Glutamatergic neuron (in vitro differentiated cells): Measurements from ENCODE around the gene PLCD4. TPM values are rescaled to one million over a fixed set of nuclear protein-coding genes. Genes with fewer than 3 reads are reported as not detected.

Source experiments
- DNase-seq: peaks from one replicate; pipeline ENCODE4 v3.0.0; 2022
- H3K27ac Mint-ChIP-seq: one replicate; pipeline ENCODE4 v1.8.0; 2020; ENCODE audit warnings: mild to moderate bottlenecking, mixed read lengths, inconsistent platforms; ENCODE audit not compliant: unreplicated experiment
- H3K27me3 Mint-ChIP-seq: one replicate; pipeline ENCODE4 v1.8.0; 2020; ENCODE audit warnings: mild to moderate bottlenecking, moderate library complexity, mixed read lengths, inconsistent platforms; ENCODE audit not compliant: unreplicated experiment
- H3K36me3 Mint-ChIP-seq: one replicate; pipeline ENCODE4 v1.8.0; 2020; ENCODE audit warnings: mild to moderate bottlenecking, mixed read lengths, inconsistent platforms; ENCODE audit not compliant: unreplicated experiment
- H3K4me1 Mint-ChIP-seq: one replicate; pipeline ENCODE4 v1.8.0; 2020; ENCODE audit warnings: mild to moderate bottlenecking, low read depth, mixed read lengths, inconsistent platforms; ENCODE audit not compliant: unreplicated experiment
- H3K4me3 Mint-ChIP-seq: one replicate; pipeline ENCODE4 v1.8.0; 2020; ENCODE audit warnings: mild to moderate bottlenecking, mixed read lengths, inconsistent platforms; ENCODE audit not compliant: unreplicated experiment
- H3K9me3 Mint-ChIP-seq: one replicate; pipeline ENCODE4 v1.8.0; 2020; ENCODE audit warnings: mild to moderate bottlenecking, moderate library complexity, mixed read lengths, inconsistent platforms; ENCODE audit not compliant: unreplicated experiment
- CTCF ChIP-seq: fragments of 200-600 bp; sonication (generic); IDR thresholded peaks from one replicate; pipeline ENCODE4 v1.5.0; 2021; ENCODE audit not compliant: partially characterized antibody, unreplicated experiment
- total RNA-seq: library from RNA; stranded (reverse); fragmentation: NEBNext Ultra II Directional; extraction: Animal tissue kit (Norgen Biotek cat#: 25700); gene quantifications from one replicate; pipeline ENCODE4 v1.2.1, GENCODE V29; 2021; ENCODE audit not compliant: unreplicated experiment

PLCD4 gene
- total RNA-seq, 1 donor from 2014 or later: 1.9 TPM

- TF ChIP-seq CTCF: no peak
- H3K4me1 Mint-ChIP-seq: no peaks in the 10 kb centered on the region
- H3K4me3 Mint-ChIP-seq: no peak overlapping the region
- no peaks in the 10 kb centered on the region for H3K27me3 Mint-ChIP-seq
- no peak overlapping the region for H3K27ac Mint-ChIP-seq
- no peaks in the 10 kb centered on the region for H3K36me3 Mint-ChIP-seq
- no peaks in the 10 kb centered on the region for H3K9me3 Mint-ChIP-seq
- DNase-seq: no peak
Measured at GRCh38 chr2:218583983-218584850, 23.5 kb upstream of the PLCD4 start.

DNA sequence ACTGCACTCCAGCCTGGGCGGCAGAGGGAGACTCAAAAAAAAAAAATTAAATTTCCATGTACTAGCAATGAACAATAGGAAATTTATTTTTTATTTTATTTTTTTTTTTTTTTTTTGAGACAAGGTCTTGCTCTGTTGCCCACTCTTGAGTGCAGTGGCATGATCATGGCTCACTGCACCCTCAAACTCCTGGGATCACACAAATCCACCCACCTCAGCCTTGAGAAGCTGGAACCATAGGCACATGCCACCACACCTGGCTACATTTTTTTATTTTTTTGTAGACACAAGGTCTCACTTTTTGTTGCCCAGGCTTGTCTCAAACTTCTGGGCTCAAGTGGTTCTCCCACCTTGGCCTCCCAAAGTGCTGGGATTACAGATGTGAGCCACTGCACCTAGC is 22.2 kb upstream of the PLCD4 start:
- Mint-ChIP-seq H3K9me3 (no peaks in the 10 kb centered on the region), H3K4me3 (no peak overlapping the region), H3K4me1 (no peaks in the 10 kb centered on the region), H3K27me3 (no peaks in the 10 kb centered on the region), H3K36me3 (no peaks in the 10 kb centered on the region), H3K27ac (no peak overlapping the region)
- no peak for DNase-seq
- TF ChIP-seq CTCF: no peak

- no peak for TF ChIP-seq CTCF
- DNase-seq: no peak
- H3K4me1 Mint-ChIP-seq: peaks cover 5% of the 10 kb centered on the region
- peaks cover 1% of the 10 kb centered on the region for H3K9me3 Mint-ChIP-seq
- H3K27me3 Mint-ChIP-seq: peaks cover 4% of the 10 kb centered on the region
- H3K4me3 Mint-ChIP-seq: no peak overlapping the region
- no peaks in the 10 kb centered on the region for H3K36me3 Mint-ChIP-seq
- H3K27ac Mint-ChIP-seq: no peak overlapping the region
Measured at GRCh38 chr2:218605432-218605831, 2.3 kb upstream of the PLCD4 start.

- TF ChIP-seq CTCF: no peak
- H3K36me3 Mint-ChIP-seq: no peaks in the 10 kb centered on the region
- no peaks in the 10 kb centered on the region for H3K4me1 Mint-ChIP-seq
- H3K27ac Mint-ChIP-seq: no peak overlapping the region
- DNase-seq: no peak
- H3K4me3 Mint-ChIP-seq: no peak overlapping the region
- H3K9me3 Mint-ChIP-seq: no peaks in the 10 kb centered on the region
- peaks cover 4% of the 10 kb centered on the region for H3K27me3 Mint-ChIP-seq
Measured at GRCh38 chr2:218615868-218616315, 8.2 kb downstream of the PLCD4 start.
